ENCODE measurements around the gene SLTM.

SLTM gene

GRCh38 chr15:58980351-58980939, 47.0 kb upstream of the SLTM start:
- TF ChIP-seq RAD21 (IDR thresholded peaks at IDR 0.05; ENCODE audit: low read depth) (peak; percentile 68), EGR1 (IDR thresholded peaks at IDR 0.05) (no peak)

GRCh38 chr15:58977887-58978286, 44.4 kb upstream of the SLTM start:
- TF ChIP-seq FOXM1 (IDR thresholded peaks at IDR 0.05; ENCODE audit: borderline replicate concordance, low read depth) (no peak), CEBPB (IDR thresholded peaks at IDR 0.05) (no peak)

- no peak for TF ChIP-seq REST (IDR thresholded peaks at IDR 0.05; ENCODE audit: low read depth)
- no peak for TF ChIP-seq TEAD4 (IDR thresholded peaks at IDR 0.05)
- no peak for TF ChIP-seq CEBPB (IDR thresholded peaks at IDR 0.05)
These were observed 34.0 kb upstream of the SLTM start for GRCh38 chr15:58967479-58967878.

- TF ChIP-seq USF1 (IDR thresholded peaks at IDR 0.05), result no peak
- no peak for TF ChIP-seq MAX (IDR thresholded peaks at IDR 0.05)
- no peak for TF ChIP-seq FOXM1 (IDR thresholded peaks at IDR 0.05; ENCODE audit: borderline replicate concordance, low read depth)
- no peak for TF ChIP-seq RAD21 (IDR thresholded peaks at IDR 0.05; ENCODE audit: low read depth)
- TF ChIP-seq EGR1 (IDR thresholded peaks at IDR 0.05), result no peak
- TF ChIP-seq TEAD4 (IDR thresholded peaks at IDR 0.05), result no peak
- TF ChIP-seq TAF1 (IDR thresholded peaks at IDR 0.05; ENCODE audit: low read depth), result no peak
- TF ChIP-seq EP300 (IDR thresholded peaks at IDR 0.05; ENCODE audit: borderline replicate concordance), result no peak
- TF ChIP-seq CREB1 (IDR thresholded peaks at IDR 0.05; ENCODE audit: low read depth), result no peak
- no peak for TF ChIP-seq REST (IDR thresholded peaks at IDR 0.05; ENCODE audit: low read depth)
- no peak for TF ChIP-seq NFIC (IDR thresholded peaks at IDR 0.05)
- no peak for TF ChIP-seq CEBPB (IDR thresholded peaks at IDR 0.05)
- no peak for TF ChIP-seq TCF12 (IDR thresholded peaks at IDR 0.05; ENCODE audit: low read depth)
These were observed 33.2 kb upstream of the SLTM start for GRCh38 chr15:58966698-58967097.

GRCh38 chr15:58962662-58963565, 29.4 kb upstream of the SLTM start:
- no peak for TF ChIP-seq EP300 (IDR thresholded peaks at IDR 0.05; ENCODE audit: borderline replicate concordance)
- TF ChIP-seq EGR1 (IDR thresholded peaks at IDR 0.05), result no peak
- no peak for TF ChIP-seq ZBTB7A (IDR thresholded peaks at IDR 0.05; ENCODE audit: low read depth)
- TF ChIP-seq REST (IDR thresholded peaks at IDR 0.05; ENCODE audit: low read depth), result no peak
- TF ChIP-seq RAD21 (IDR thresholded peaks at IDR 0.05; ENCODE audit: low read depth), result no peak
- no peak for TF ChIP-seq TCF12 (IDR thresholded peaks at IDR 0.05; ENCODE audit: low read depth)
- TF ChIP-seq NFIC (IDR thresholded peaks at IDR 0.05), result no peak
- no peak for TF ChIP-seq TEAD4 (IDR thresholded peaks at IDR 0.05)
- no peak for TF ChIP-seq TAF1 (IDR thresholded peaks at IDR 0.05; ENCODE audit: low read depth)
- no peak for TF ChIP-seq CREB1 (IDR thresholded peaks at IDR 0.05; ENCODE audit: low read depth)
- TF ChIP-seq CEBPB (IDR thresholded peaks at IDR 0.05), result no peak
- no peak for TF ChIP-seq USF1 (IDR thresholded peaks at IDR 0.05)
- no peak for TF ChIP-seq YY1 (IDR thresholded peaks at IDR 0.05; ENCODE audit: low read depth)
- no peak for TF ChIP-seq MAX (IDR thresholded peaks at IDR 0.05)
- TF ChIP-seq FOXM1 (IDR thresholded peaks at IDR 0.05; ENCODE audit: borderline replicate concordance, low read depth), result no peak

Data from Ishikawa (cell line).